Measurements from ENCODE around the gene MUC5AC.

MUC5AC gene

DNA sequence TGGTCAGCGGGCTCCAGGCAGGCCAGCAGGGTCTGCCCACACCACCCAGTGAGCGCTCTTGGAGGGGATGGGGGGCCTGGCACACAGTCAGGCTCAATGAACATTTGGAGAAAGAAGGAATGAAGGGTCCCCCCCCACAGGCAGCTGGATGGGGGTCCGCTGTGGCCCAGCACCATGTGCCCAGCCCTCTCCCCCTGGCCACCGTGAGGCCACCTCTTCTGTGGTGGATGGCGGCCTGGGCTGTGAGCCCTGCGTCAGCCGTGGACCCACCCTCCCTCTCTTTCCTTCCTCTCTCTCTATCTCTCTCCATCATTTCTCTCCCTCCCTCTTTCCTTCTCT lies 35.1 kb upstream of the MUC5AC start:
- no peak for DNase-seq

DNA sequence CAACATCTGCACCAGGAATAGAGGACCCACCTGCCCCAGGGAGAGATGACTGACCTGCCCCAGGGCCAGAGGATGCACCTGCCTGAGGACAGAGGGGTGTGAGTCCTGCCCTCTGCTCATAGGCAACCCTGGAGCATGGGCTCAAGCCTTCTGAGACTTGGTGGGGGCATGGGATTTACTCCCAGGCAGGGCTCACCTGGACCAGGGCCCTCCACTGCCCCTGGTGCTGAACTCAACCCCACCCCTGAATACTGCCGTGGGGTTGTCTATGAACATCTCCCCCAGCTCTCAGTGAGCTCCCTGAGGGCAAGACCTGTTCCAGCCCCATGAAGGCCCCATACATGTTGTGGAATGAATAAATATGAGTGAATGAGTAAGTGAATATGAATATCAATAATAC lies 33.8 kb upstream of the MUC5AC start:
- no peak for DNase-seq

GRCh38 chr11:1125803-1126202 lies 31.9 kb upstream of the MUC5AC start:
- DNase-seq, result no peak

DNA sequence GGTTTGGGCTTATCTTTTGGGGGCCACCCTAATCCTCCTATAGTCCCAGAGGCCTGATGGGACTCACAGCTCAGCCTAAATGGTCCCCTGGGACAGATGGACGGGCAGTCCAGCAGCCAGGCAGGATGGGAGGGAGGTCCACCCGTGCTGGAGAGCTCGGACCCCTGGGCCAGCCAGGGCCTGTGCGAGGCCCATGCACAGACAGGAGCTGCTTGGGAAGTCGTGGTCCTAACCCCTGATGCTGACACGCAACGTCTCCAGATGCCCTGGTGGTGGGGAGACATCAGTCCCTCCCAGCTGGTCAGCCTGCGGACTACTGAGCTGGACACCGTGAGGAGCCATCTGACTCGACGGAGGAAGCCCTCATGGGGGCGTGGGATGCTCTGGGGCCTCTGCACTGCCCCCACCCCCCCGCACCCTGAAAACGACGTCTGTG lies 31.2 kb upstream of the MUC5AC start:
- DNase-seq, result no peak

- DNase-seq, result no peak
These were observed 30.7 kb upstream of the MUC5AC start for GRCh38 chr11:1126935-1127663.

DNA sequence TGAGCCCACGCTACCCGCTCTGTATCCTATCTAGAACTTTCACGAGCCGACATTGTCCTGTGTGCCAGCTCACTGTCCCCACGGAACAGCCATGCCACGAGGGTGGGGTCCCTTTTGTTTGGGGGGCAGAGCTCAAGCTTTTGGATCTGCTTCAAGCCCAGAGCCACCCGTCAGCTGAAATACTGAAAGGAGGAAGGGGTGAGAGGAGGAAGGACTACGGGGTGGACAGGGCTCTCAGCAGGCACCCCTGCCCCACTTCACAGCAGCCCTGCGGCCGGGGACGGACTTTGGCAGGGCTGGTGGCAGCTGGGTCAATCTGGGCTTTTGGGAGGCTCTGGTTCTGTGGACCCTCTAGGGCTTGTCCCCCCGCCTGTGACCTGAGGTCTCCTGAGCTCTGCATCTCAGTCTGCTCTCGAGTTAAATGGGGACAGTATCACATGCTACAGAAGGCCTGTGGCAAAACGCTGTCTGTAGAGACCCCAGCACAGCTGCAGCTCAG lies 30.0 kb upstream of the MUC5AC start:
- no peak for DNase-seq

- no peak for DNase-seq
These were observed 29.2 kb upstream of the MUC5AC start for GRCh38 chr11:1128311-1129142.

DNA sequence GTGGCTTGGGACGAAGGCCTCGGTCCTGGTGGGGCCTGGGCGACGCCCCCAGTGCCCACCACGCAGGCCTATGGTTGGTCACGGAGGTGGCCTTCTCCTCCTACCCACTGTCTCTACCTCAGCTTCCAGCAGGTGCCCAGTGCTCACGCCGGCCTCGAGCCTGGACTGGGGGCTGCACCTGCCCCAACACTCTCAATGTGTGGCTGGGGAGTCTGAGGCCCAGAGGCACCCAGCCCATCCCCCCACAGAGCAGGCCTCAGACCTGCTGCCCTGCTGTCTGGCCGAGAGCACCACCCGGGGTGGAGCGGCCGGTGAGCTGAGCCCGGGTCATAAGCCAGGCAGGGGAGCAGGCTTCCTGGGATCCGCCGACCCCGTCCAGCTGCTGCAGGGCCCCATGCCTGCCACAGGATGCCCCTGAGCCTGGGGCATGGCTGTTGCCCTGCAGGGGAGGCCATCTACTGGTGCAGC lies 28.6 kb upstream of the MUC5AC start:
- no peak for DNase-seq

DNA sequence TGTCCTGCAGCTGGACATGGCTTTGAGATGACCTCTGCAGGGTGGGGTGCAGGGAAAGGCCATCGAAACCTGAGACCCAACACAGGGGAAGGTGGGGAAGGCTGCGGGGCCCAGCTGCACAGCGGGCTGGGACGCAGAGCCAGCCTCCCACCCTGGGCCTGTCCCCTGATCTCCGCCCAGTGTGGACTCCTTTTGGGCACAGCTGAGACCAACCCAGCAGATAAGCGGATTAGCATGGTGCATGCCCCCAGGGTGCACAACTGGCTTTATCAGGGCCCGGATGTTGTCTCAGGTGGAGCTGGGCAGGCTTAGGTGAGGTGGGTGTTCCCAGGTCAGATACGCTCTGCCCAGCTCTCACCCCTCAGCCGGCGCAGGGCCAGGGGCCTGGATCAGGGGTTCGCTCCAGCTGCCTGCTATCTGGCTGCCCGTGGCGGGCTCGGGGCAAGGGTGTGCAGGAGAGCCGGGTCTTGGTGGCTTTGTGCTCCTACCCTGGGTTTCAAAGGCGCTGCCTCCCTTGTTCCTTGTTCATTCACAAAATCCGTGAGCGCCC lies 28.1 kb upstream of the MUC5AC start:
- no peak for DNase-seq

- DNase-seq, result no peak
These were observed 27.3 kb upstream of the MUC5AC start for GRCh38 chr11:1130276-1131032.

- no peak for DNase-seq
These were observed 26.5 kb upstream of the MUC5AC start for GRCh38 chr11:1131033-1131911.

- no peak for DNase-seq
These were observed 22.8 kb upstream of the MUC5AC start for GRCh38 chr11:1134848-1135445.

DNA sequence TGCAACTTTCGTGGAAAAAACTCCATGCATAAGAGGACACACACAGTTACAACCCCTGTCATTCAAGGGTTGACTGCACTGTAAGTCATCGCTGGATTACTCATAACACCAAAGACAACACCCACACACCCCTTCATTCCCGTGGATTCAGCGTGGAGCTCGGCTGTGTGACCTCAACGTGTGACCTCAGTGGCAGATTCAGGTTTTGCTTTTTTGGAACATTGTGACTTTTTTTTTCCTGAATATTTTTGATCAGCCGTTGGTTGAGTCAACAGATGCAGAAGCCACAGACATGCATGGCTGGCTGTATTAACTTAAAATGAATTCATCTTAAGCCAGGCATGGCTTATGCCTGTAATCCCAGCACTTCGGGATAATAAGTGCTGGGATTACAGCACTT lies 19.7 kb upstream of the MUC5AC start:
- DNase-seq, result no peak

DNA sequence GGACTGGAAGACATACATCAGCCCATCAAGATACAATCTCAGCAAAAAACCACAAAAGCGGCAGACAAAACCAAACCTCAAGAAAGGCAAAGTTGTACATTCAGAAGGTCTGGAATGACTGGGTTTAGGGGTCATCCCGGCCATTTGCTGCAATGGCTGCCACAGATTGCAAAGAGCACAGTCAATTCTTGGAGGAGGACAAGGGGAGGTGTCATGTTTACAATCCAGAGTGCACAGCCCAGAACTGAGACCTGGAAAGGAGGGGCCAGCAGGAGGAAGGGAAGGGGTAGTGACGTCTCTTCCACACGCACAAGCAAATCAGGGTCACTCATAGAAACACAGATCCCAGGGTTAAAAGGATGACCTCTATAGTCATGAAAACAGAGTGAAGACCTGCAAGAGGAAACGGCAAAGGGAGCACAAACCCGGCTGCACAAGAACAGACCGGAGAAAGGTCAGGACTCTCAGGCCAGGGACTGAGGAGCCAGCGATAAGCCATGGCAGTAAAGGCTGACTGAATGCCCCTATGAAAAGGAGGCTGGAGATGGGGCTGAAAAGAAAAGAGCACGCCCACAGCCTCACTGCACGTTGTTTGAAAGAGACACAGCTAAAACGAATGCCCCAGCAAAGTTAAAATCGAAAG lies 18.2 kb upstream of the MUC5AC start:
- no peak for DNase-seq

- DNase-seq, result no peak
These were observed 16.9 kb upstream of the MUC5AC start for GRCh38 chr11:1140642-1141490.

DNA sequence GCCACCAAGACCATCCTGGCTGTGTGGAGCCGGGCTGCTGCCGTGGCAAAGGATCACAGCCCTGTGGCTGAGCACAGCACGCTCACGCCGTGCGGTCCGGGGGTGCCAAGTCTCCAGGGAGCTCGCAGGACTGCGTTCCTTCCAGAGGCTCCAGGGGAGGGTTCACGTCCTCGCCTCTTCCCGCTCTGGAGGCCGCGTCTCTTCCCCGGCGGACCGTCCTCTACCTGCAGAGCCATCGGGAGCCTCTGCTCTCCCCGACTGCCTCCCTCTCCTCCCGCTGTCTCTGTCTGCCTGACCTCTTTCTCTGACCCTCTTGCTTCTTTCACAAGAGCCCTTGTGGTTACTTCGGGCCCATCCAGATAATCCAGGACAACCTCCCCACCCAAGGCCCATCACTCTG lies 11.4 kb upstream of the MUC5AC start:
- no peak for DNase-seq

DNA sequence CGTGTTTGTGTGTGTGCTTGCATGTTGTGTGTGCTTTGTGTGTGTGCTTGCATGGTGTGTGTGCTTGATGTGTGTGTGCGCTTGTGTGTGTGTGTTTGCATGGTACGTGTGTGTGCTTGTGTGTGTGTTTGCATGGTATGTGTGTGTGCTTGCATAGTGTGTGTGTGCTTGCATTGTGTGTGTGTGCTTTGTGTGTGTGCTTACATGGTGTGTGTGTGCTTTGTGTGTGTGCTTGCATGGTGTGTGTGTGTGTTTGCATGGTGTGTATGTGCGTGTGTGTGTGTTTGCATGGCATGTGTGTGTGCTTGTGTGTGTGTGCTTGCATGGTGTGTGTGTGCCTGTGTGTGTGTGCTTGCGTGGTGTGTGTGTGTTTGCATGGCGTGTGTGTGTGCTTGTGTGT lies 10.0 kb upstream of the MUC5AC start:
- no peak for DNase-seq

- no peak for DNase-seq
These were observed 9.0 kb upstream of the MUC5AC start for GRCh38 chr11:1148752-1149180.

DNA sequence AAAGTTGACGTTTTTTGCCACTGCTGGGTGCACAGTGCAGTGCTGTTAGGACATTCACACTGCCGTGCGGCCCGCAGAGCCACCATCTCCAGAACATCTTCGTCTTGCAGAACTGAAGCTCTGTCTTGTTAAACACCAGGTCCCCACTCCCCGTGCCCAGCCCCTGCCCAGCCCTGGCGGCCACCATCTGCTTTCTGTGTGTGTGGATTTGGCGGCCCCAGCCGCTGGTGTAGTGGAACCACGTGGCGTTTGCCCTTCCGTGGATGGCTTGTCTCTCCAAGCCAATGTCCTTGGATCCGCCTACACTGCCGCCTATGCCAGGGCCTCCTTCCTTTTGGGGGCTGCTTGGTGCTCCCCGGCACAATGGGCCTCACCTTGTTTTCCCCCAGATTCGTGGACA lies 8.2 kb upstream of the MUC5AC start:
- no peak for DNase-seq

DNA sequence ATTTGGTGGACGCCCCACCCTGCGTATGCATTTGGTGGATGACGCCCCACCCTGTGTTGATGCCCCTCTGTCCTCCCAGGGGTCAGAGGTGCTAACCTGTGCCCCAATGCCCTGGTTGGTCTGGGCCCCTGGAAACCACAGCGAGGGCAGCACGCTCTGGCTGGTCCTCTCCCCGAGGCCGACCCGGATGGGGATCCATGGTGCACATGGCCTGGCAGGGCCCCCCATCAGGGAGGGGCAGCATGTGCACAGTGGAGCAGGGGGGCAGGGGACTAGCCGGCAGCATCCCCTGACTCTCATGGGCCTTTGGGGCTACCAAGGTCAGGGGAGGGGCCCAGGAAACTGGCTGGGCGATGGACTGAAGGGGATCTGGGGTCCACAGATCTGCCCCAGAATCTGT lies 7.6 kb upstream of the MUC5AC start:
- no peak for DNase-seq
